Measurements from ENCODE around the gene KBTBD7.

KBTBD7 gene

DNA sequence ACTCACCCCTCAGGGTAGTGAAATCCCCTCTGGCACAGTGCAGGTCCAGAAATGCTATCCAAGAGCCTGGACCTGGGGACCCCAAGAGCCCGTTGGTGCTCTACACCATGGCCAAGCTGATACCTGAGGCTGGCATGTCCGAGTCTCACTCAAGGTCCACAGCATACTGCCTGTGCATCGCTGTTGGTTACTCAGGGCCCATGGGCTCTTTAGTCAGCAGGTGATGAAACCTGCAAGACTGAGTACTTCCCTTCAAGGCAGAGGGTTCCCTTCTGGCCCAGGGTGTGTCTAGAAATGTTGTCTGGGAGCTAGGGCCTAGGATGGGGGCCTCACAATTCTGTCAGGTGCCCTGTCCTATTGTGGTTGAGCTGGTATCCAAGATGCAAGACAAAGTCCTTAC lies 19.6 kb upstream of the KBTBD7 start:
- no peak overlapping the region for H3K4me3 ChIP-seq (replicated peaks; ENCODE audit: low read depth, low read length)
- TF ChIP-seq, protein P1, sequence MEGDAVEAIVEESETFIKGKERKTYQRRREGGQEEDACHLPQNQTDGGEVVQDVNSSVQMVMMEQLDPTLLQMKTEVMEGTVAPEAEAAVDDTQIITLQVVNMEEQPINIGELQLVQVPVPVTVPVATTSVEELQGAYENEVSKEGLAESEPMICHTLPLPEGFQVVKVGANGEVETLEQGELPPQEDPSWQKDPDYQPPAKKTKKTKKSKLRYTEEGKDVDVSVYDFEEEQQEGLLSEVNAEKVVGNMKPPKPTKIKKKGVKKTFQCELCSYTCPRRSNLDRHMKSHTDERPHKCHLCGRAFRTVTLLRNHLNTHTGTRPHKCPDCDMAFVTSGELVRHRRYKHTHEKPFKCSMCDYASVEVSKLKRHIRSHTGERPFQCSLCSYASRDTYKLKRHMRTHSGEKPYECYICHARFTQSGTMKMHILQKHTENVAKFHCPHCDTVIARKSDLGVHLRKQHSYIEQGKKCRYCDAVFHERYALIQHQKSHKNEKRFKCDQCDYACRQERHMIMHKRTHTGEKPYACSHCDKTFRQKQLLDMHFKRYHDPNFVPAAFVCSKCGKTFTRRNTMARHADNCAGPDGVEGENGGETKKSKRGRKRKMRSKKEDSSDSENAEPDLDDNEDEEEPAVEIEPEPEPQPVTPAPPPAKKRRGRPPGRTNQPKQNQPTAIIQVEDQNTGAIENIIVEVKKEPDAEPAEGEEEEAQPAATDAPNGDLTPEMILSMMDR (IDR thresholded peaks at IDR 0.05; ENCODE audit: low read length, missing control alignments), result no peak
- no peak for DNase-seq (ENCODE audit: low read depth)

DNA sequence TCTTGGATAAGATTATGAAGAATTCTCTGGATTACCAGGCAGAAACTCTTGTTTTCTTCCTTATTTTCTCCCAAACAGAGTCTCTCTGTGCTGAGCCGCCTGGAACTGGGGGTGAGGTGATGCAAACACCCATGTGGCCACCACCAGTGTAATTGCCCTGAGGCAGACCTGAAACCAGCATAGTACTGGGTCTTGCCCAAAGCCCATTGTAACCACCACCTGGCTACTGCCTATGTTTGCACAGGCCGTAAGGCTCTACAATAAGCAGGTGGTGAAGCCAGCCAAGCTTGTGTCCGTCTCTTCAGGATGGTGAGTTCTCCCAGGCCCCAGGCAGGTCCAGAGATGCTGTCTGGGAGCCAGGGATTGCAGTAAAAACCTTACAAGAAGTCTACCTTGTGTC lies 18.9 kb upstream of the KBTBD7 start:
- TF ChIP-seq, protein P1 (IDR thresholded peaks at IDR 0.05; ENCODE audit: low read length, missing control alignments), result no peak
- no peak for DNase-seq (ENCODE audit: low read depth)
- H3K4me3 ChIP-seq (replicated peaks; ENCODE audit: low read depth, low read length), result no peak overlapping the region

DNA sequence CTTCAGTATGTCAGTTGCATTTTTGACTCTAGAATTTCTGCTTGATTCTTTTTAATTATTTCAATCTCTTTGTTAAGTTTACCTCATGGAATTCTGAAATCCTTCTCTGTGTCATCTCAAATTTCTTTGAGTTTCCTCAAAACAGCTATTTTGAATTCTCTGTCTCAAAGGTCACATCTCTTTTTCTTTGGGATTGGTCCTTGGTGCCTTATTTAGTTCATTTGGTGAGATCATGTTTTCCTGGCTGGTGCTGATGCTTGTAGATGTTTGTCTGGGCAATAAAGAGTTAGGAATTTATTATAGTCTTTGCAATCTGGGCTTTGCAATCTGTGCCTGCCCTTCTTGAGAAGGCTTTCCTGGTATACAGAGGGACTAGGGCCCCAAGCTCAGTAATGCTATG lies 18.5 kb upstream of the KBTBD7 start:
- DNase-seq (ENCODE audit: low read depth), result no peak
- H3K4me3 ChIP-seq (replicated peaks; ENCODE audit: low read depth, low read length), result no peak overlapping the region
- TF ChIP-seq, protein P1 (IDR thresholded peaks at IDR 0.05; ENCODE audit: low read length, missing control alignments), result no peak

GRCh38 chr13:41211062-41211461 lies 16.7 kb upstream of the KBTBD7 start:
- TF ChIP-seq, protein P1 (IDR thresholded peaks at IDR 0.05; ENCODE audit: low read length, missing control alignments), result no peak
- no peak overlapping the region for H3K4me3 ChIP-seq (replicated peaks; ENCODE audit: low read depth, low read length)
- no peak for DNase-seq (ENCODE audit: low read depth)

DNA sequence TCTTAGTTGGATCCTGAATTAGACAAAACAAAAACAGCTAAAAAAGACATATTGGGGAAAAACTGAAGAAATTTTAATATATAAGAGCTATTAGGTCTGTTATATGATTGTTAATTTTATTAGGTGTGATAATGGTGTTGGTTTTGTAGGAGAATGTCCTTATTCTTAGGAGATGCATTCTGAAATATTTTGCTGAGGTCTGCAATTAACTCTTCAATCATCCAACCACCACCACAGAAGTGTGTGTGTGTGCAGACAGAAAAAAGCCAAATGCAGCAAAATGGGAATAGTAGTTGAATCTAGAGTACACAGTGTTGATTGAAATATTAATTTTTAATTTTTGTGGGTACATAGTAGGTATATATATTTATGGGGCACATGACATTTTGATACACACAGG lies 12.1 kb upstream of the KBTBD7 start:
- H3K4me3 ChIP-seq (replicated peaks; ENCODE audit: low read depth, low read length), result no peak overlapping the region
- no peak for DNase-seq (ENCODE audit: low read depth)
- TF ChIP-seq, protein P1 (IDR thresholded peaks at IDR 0.05; ENCODE audit: low read length, missing control alignments), result no peak

GRCh38 chr13:41203810-41204209 lies 9.4 kb upstream of the KBTBD7 start:
- TF ChIP-seq, protein P1 (IDR thresholded peaks at IDR 0.05; ENCODE audit: low read length, missing control alignments), result no peak
- no peak for DNase-seq (ENCODE audit: low read depth)
- H3K4me3 ChIP-seq (replicated peaks; ENCODE audit: low read depth, low read length), result no peak overlapping the region

DNA sequence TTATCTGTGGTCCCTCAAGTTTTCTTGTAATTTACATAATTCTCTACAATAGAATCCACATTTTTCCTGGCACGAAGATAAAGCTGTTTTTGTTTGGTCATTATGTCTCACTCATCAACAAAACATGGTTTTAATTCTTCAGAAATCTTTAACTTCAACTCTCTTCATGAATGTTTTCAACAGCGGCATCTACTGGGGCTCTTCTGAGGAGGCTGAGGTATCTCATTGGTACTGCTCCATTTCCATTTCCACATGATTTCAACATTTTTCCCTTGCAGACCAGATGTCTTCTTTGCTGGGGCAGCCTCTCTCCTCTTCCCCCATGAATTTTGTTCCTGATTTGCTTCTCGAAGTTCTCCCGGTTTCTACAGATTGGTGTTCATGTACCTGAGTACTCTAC lies 5.8 kb upstream of the KBTBD7 start:
- no peak overlapping the region for H3K4me3 ChIP-seq (replicated peaks; ENCODE audit: low read depth, low read length)
- TF ChIP-seq, protein P1 (IDR thresholded peaks at IDR 0.05; ENCODE audit: low read length, missing control alignments), result no peak
- no peak for DNase-seq (ENCODE audit: low read depth)

Data from fibroblast of pulmonary artery (primary cell).